Lung (tissue), 12 donors: Measurements from ENCODE around the gene LIN7B. TPM values are rescaled to one million over a fixed set of nuclear protein-coding genes. Genes with fewer than 3 reads are reported as not detected.
"Not testable (repeated sequence)": the region's sequence is repeated elsewhere in the genome, so short reads cannot be mapped to it uniquely, and the experiment has no call there.

Experiments
- ATAC-seq: fragments of 200-7000 bp; cut with Tn5 transposase; one replicate; pipeline ENCODE4 v1.9.1; 2020; ENCODE audit warnings: moderate number of reproducible peaks; ENCODE audit not compliant: insufficient read depth, low FRiP score
- DNase-seq, 3 donors: peaks; one replicate each; pipeline ENCODE4 v3.0.0-alpha.2; 2013 to 2017
- H3K27ac ChIP-seq, 2 donors: one replicate each; pipeline ENCODE4 v1.5.1; 2013; ENCODE audit warnings: mild to moderate bottlenecking in 2 of 2, moderate library complexity in 2 of 2, control low read depth in 1 of 2, inconsistent platforms in 1 of 2, low read depth in 1 of 2, low read length in 1 of 2
- H3K27me3 ChIP-seq, 3 donors: one replicate each; pipeline ENCODE4 v1.5.1; 2013; ENCODE audit warnings: low read length in 2 of 3; ENCODE audit not compliant: control insufficient read depth in 3 of 3, insufficient read depth in 3 of 3
- H3K36me3 ChIP-seq, 4 donors: one replicate each; pipeline ENCODE4 v1.5.1; 2013; ENCODE audit warnings: low read length in 4 of 4, mild to moderate bottlenecking in 1 of 4, moderate library complexity in 1 of 4; ENCODE audit not compliant: control insufficient read depth in 4 of 4, insufficient read depth in 4 of 4
- H3K4me1 ChIP-seq, 5 donors: one replicate each; pipeline ENCODE4 v1.5.1; 2013; ENCODE audit warnings: low read length in 5 of 5, mild to moderate bottlenecking in 2 of 5, moderate library complexity in 1 of 5; ENCODE audit not compliant: control insufficient read depth in 5 of 5, insufficient read depth in 5 of 5
- H3K4me3 ChIP-seq: one replicate; pipeline ENCODE4 v1.5.1; 2013; ENCODE audit warnings: mild to moderate bottlenecking, control low read depth, moderate library complexity
- H3K9ac ChIP-seq, 2 donors: one replicate each; pipeline ENCODE4 v1.5.1; 2013; ENCODE audit warnings: low read length in 2 of 2, control low read depth in 1 of 2; ENCODE audit not compliant: insufficient read depth in 1 of 2
- H3K9me3 ChIP-seq, 4 donors: one replicate each; pipeline ENCODE4 v1.5.1; 2013; ENCODE audit warnings: low read length in 3 of 4, mild to moderate bottlenecking in 1 of 4, moderate library complexity in 1 of 4; ENCODE audit not compliant: control insufficient read depth in 4 of 4, insufficient read depth in 3 of 4
- WGBS, 2 donors: extraction: QIAGEN DNeasy Blood & Tissue Kit; methylation state at CpG; one replicate each; pipeline ENCODE4 v1.1.7; 2013; 5-methylcytosine and 5-hydroxymethylcytosine counted together
- polyA plus RNA-seq, 2 donors: library from polyadenylated mRNA; stranded (reverse); fragments of 200-250 nt; gene quantifications; one replicate each; pipeline ENCODE4 v1.2.1, GENCODE V29; 2013
- total RNA-seq, 2 donors: library from RNA; depleted of rRNA in 1 of 2; stranded (reverse); fragments of >200 nt in 1 of 2; gene quantifications; one replicate each; pipeline ENCODE4 v1.2.1, GENCODE V29; 2014 to 2021
- TF ChIP-seq, protein P1 (sequence below): IDR thresholded peaks from 2 replicates; pipeline ENCODE4 v1.5.1; 2012; ENCODE audit warnings: mild to moderate bottlenecking; ENCODE audit errors: control extremely low read depth, extremely low read depth
- donor health status: control.
- donor health status: control.
- donor health status: Bipolar disorder and iron deficiency.
- donor health status: healthy.
- donor health status: DM: yes; HTN: yes; CAD: no.

The LIN7B gene
- total and polyA plus RNA-seq, 4 donors, result 6.4 to 12.4 (median 7.2) TPM

DNA sequence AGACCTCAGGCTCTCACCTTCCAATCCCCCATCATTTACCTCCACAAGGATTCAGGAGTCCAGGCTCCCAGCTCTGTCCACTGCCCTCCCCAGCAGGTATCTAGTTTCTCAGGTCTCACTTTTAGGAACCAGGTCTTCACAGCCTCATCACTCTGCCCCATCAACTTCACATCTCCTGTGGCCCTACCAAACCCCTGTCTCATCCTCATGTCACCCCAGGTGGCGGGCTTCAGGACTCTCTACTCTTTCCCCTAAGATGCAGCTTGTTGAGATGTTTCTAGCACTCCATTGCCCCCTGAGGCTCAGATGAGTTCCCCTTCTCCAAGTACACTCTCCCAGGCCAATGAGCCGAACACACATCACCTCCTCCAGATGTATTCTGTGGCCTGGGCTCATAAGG, 6.7 kb downstream of the LIN7B start:
- H3K4me3 ChIP-seq, result no peak overlapping the region
- no peak for DNase-seq
- H3K27ac ChIP-seq, result no peak overlapping the region
- TF ChIP-seq, protein P1, sequence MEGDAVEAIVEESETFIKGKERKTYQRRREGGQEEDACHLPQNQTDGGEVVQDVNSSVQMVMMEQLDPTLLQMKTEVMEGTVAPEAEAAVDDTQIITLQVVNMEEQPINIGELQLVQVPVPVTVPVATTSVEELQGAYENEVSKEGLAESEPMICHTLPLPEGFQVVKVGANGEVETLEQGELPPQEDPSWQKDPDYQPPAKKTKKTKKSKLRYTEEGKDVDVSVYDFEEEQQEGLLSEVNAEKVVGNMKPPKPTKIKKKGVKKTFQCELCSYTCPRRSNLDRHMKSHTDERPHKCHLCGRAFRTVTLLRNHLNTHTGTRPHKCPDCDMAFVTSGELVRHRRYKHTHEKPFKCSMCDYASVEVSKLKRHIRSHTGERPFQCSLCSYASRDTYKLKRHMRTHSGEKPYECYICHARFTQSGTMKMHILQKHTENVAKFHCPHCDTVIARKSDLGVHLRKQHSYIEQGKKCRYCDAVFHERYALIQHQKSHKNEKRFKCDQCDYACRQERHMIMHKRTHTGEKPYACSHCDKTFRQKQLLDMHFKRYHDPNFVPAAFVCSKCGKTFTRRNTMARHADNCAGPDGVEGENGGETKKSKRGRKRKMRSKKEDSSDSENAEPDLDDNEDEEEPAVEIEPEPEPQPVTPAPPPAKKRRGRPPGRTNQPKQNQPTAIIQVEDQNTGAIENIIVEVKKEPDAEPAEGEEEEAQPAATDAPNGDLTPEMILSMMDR, result no peak
- H3K9me3 ChIP-seq, result no peaks in the 10 kb centered on the region
- H3K36me3 ChIP-seq, result no peaks in the 10 kb centered on the region
- no peak for ATAC-seq
- H3K4me1 ChIP-seq, result peaks cover 0 to 12% (median 2%) of the 10 kb centered on the region in 5 donors
- 89 to 92% methylated on average over 2 of the region's 2 CpGs for WGBS, 2 donors
- no peak overlapping the region for H3K9ac ChIP-seq
- peaks cover 0 to 12% (median 0%) of the 10 kb centered on the region in 3 donors for H3K27me3 ChIP-seq

GRCh38 chr19:49121841-49122240, 7.7 kb downstream of the LIN7B start:
- not testable (repeated sequence) for H3K9me3 ChIP-seq, H3K9ac ChIP-seq, H3K4me3 ChIP-seq, DNase-seq, H3K27ac ChIP-seq, H3K36me3 ChIP-seq, ATAC-seq
- WGBS, 2 donors, result 79 to 85% methylated on average over 10 of the region's 10 CpGs
- peaks cover 0 to 12% (median 2%) of the 10 kb centered on the region in 5 donors for H3K4me1 ChIP-seq
- peaks cover 0 to 12% (median 0%) of the 10 kb centered on the region in 3 donors for H3K27me3 ChIP-seq

GRCh38 chr19:49123285-49123684, 9.1 kb downstream of the LIN7B start:
- H3K27ac ChIP-seq, H3K4me3 ChIP-seq, DNase-seq, H3K9ac ChIP-seq, ATAC-seq, H3K9me3 ChIP-seq, H3K36me3 ChIP-seq: not testable (repeated sequence)
- H3K4me1 ChIP-seq, result peaks cover 0 to 14% (median 3%) of the 10 kb centered on the region in 5 donors
- 86 to 89% methylated on average over 11 of the region's 11 CpGs for WGBS, 2 donors
- H3K27me3 ChIP-seq, result peaks cover 0 to 12% (median 0%) of the 10 kb centered on the region in 3 donors

DNA sequence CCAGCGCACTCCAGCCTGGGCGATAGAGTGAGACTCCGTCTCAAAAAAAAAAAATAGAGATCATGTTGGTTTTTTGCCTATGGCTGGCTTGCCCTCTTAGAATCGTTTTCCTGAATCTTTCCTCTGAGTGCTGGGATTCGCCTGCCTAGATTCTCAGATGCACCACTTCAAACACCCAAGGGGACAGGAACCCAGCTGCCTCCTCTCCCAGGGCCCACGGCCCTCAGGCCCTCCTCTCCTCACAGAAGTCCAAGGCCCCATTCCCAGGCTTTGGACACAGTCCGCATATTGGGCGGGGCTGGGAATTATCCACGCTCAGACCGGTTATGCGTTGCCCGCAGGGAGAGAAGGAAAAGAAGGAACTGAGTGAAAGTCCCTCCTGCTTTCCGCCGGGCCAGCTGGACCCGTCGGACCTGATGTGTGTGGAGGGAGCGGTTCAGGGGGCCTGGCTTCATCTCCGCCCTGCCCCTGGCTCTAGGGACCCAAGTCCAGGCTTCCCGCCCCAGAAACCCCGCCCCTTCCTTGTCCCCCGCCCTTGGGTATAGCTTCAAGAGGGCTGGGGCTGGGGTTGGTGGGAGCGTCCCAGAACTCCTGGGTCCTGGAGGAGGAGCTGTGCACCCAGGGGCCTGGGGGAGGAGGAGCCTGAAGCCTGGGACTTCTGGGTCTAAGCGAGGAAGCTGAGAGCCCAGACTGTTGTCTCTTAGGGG, 11.0 kb downstream of the LIN7B start:
- no peak overlapping the region for H3K9ac ChIP-seq

More for the DNA sequence above, 11.0 kb downstream of the LIN7B start:
- H3K4me1 ChIP-seq, result peaks cover 0 to 6% (median 3%) of the 10 kb centered on the region in 5 donors
- no peak overlapping the region for H3K4me3 ChIP-seq
- no peak overlapping the region for H3K27ac ChIP-seq
- WGBS, 2 donors, result 48 to 63% methylated on average over 23 of the region's 23 CpGs
- no peaks in the 10 kb centered on the region for H3K36me3 ChIP-seq
- ATAC-seq, result no peak
- peaks cover 0 to 12% (median 0%) of the 10 kb centered on the region in 3 donors for H3K27me3 ChIP-seq
- TF ChIP-seq, protein P1, result no peak
- no peak for DNase-seq
- H3K9me3 ChIP-seq, result no peaks in the 10 kb centered on the region
